Measurements from ENCODE around the gene LRCH1.

Gene LRCH1

GRCh38 chr13:46633416-46633815, 80.4 kb downstream of the LRCH1 start:
- no peak for DNase-seq (ENCODE audit: low read depth in 3 of 3)

- no peak for DNase-seq (ENCODE audit: low read depth in 3 of 3)
These were observed 83.5 kb downstream of the LRCH1 start for GRCh38 chr13:46636451-46636850.

GRCh38 chr13:46637213-46637612, 84.2 kb downstream of the LRCH1 start:
- DNase-seq (ENCODE audit: low read depth in 3 of 3) = no peak

- DNase-seq (ENCODE audit: low read depth in 3 of 3) = no peak
These were observed 85.3 kb downstream of the LRCH1 start for GRCh38 chr13:46638262-46638661.

GRCh38 chr13:46639033-46639981, 86.3 kb downstream of the LRCH1 start:
- no peak for DNase-seq (ENCODE audit: low read depth in 3 of 3)

GRCh38 chr13:46640843-46641242, 87.9 kb downstream of the LRCH1 start:
- DNase-seq (ENCODE audit: low read depth in 3 of 3) = no peak

GRCh38 chr13:46641274-46642081, 88.5 kb downstream of the LRCH1 start:
- DNase-seq (ENCODE audit: low read depth in 3 of 3) = no peak

- no peak for DNase-seq (ENCODE audit: low read depth in 3 of 3)
These were observed 89.3 kb downstream of the LRCH1 start for GRCh38 chr13:46642254-46642653.

GRCh38 chr13:46643165-46643777, 90.3 kb downstream of the LRCH1 start:
- no peak for DNase-seq (ENCODE audit: low read depth in 3 of 3)

GRCh38 chr13:46644816-46645215, 91.8 kb downstream of the LRCH1 start:
- no peak for DNase-seq (ENCODE audit: low read depth in 3 of 3)

GRCh38 chr13:46647512-46648065, 94.6 kb downstream of the LRCH1 start:
- DNase-seq (ENCODE audit: low read depth in 3 of 3) = no peak

- DNase-seq (ENCODE audit: low read depth in 3 of 3) = no peak
These were observed 95.2 kb downstream of the LRCH1 start for GRCh38 chr13:46648166-46648607.

GRCh38 chr13:46649816-46650215, 96.8 kb downstream of the LRCH1 start:
- no peak for DNase-seq (ENCODE audit: low read depth in 3 of 3)

GRCh38 chr13:46654951-46655350, 102.0 kb downstream of the LRCH1 start:
- no peak for DNase-seq (ENCODE audit: low read depth in 3 of 3)

GRCh38 chr13:46655377-46656180, 102.6 kb downstream of the LRCH1 start:
- DNase-seq (ENCODE audit: low read depth in 3 of 3) = no peak

- DNase-seq (ENCODE audit: low read depth in 3 of 3) = no peak
These were observed 103.8 kb downstream of the LRCH1 start for GRCh38 chr13:46656786-46657185.

GRCh38 chr13:46659413-46660065, 106.6 kb downstream of the LRCH1 start:
- DNase-seq (ENCODE audit: low read depth in 3 of 3) = no peak

- no peak for DNase-seq (ENCODE audit: low read depth in 3 of 3)
These were observed 107.4 kb downstream of the LRCH1 start for GRCh38 chr13:46660416-46660815.

GRCh38 chr13:46660857-46661256, 107.9 kb downstream of the LRCH1 start:
- DNase-seq (ENCODE audit: low read depth in 3 of 3) = no peak

GRCh38 chr13:46662690-46663089, 109.7 kb downstream of the LRCH1 start:
- DNase-seq (ENCODE audit: low read depth in 3 of 3) = no peak

Data from stimulated activated CD4-positive, alpha-beta T cell treated with anti-CD3 and anti-CD28 coated beads, TNF-alpha, amount 100 ng/mL, for 4 hours (primary cell).